Measurements from ENCODE around the gene KCNK5.

The KCNK5 gene

DNA sequence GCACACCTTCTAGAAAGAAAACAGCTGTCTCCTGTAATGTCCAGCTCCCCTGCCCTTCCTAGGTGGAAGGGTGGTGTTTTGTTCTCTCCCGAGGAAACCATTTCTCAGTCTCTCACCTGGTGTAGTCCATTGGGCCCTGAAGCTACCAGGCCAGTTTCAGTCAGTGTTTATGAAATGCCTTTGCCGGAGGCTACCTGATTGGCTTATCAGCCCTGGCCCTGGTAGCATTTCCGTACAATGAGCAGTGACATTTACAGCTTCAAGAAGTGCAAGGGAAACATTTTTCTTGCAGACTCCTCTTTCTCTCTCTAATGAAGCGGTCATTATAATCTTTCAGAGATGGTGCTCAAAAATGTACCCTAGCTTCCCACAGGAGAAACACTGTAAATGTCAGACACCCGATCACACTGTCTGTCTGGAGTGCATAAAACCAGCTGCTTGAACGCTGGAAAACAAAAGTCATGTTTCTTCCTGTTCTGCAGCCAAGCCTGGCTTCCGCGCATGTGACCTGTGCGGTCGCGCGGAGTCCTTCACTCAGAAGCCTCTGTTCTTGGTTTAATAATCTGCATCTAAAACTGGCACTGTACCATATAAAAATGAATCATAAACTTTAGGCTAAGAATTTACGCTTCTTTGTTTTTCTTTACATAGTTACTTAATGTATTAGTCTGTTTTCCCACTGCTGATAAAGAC lies 85.9 kb downstream of the KCNK5 start:
- no peak for DNase-seq (ENCODE audit: low spot score)
- no peaks in the 10 kb centered on the region for H3K4me1 ChIP-seq (ENCODE audit: insufficient read depth, poor library complexity, severe bottlenecking)
- ATAC-seq (ENCODE audit: low read depth), result no peak
- TF ChIP-seq, protein P1, sequence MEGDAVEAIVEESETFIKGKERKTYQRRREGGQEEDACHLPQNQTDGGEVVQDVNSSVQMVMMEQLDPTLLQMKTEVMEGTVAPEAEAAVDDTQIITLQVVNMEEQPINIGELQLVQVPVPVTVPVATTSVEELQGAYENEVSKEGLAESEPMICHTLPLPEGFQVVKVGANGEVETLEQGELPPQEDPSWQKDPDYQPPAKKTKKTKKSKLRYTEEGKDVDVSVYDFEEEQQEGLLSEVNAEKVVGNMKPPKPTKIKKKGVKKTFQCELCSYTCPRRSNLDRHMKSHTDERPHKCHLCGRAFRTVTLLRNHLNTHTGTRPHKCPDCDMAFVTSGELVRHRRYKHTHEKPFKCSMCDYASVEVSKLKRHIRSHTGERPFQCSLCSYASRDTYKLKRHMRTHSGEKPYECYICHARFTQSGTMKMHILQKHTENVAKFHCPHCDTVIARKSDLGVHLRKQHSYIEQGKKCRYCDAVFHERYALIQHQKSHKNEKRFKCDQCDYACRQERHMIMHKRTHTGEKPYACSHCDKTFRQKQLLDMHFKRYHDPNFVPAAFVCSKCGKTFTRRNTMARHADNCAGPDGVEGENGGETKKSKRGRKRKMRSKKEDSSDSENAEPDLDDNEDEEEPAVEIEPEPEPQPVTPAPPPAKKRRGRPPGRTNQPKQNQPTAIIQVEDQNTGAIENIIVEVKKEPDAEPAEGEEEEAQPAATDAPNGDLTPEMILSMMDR (IDR thresholded peaks at IDR 0.05; ENCODE audit: poor library complexity, severe bottlenecking), result no peak
- H3K36me3 ChIP-seq (ENCODE audit: low read depth), result no peaks in the 10 kb centered on the region
- no peaks in the 10 kb centered on the region for H3K27me3 ChIP-seq (ENCODE audit: insufficient read depth, poor library complexity, severe bottlenecking)
- no peak overlapping the region for H3K4me3 ChIP-seq (ENCODE audit: severe bottlenecking)
- H3K9me3 ChIP-seq (ENCODE audit: severe bottlenecking), result peaks cover 3% of the 10 kb centered on the region
- H3K27ac ChIP-seq (ENCODE audit: poor library complexity, severe bottlenecking), result no peak overlapping the region

DNA sequence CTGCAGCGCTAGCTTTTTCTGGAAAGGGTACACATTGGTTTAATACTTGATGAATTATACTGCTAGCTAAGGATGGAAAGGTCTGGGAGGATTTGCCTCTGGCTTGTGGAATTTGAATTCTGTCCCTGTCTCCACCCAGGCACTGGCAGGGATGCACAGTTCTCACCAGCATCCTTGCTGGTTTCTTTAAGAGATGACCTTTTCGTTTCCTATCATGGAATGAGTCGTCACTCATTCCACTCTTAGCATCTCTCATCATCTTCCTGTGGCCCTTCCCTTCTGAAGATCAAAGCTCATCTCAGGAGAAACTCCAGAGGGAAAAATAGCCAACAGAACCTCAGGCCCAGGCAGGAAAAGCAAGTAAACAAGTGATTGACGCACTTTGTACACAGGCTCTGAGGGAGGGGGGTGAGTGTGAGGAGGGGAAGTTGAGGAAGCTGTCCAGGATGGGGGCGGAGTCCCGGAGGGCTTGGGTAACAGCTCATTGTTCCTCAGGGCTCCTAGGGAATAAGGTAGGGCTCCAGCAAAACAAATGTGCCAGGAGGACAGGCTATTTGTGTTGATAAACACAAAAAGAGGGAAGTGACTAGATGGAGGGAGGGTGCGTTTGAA lies 88.6 kb downstream of the KCNK5 start:
- no peak for DNase-seq (ENCODE audit: low spot score)
- ATAC-seq (ENCODE audit: low read depth), result no peak
- no peaks in the 10 kb centered on the region for H3K36me3 ChIP-seq (ENCODE audit: low read depth)
- H3K27me3 ChIP-seq (ENCODE audit: insufficient read depth, poor library complexity, severe bottlenecking), result no peaks in the 10 kb centered on the region
- H3K4me1 ChIP-seq (ENCODE audit: insufficient read depth, poor library complexity, severe bottlenecking), result no peaks in the 10 kb centered on the region
- no peak overlapping the region for H3K27ac ChIP-seq (ENCODE audit: poor library complexity, severe bottlenecking)
- TF ChIP-seq, protein P1 (IDR thresholded peaks at IDR 0.05; ENCODE audit: poor library complexity, severe bottlenecking), result no peak
- no peak overlapping the region for H3K4me3 ChIP-seq (ENCODE audit: severe bottlenecking)
- peaks cover 3% of the 10 kb centered on the region for H3K9me3 ChIP-seq (ENCODE audit: severe bottlenecking)

Measured in RWPE2 (cell line).